Activated B cell treated with CpG ODN at 0.5 μM for 24 hours (primary cell): Measurements from ENCODE around the gene CLTCL1. TPM values are rescaled to one million over a fixed set of nuclear protein-coding genes. Genes with fewer than 3 reads are reported as not detected.

Experiments used
- ATAC-seq: fragments of 200-7000 bp; cut with Tn5 transposase; one replicate; pipeline ENCODE4 v1.10.0; 2021; ENCODE audit warnings: low read depth, mild to moderate bottlenecking, moderate library complexity
- CTCF ChIA-PET: fragments of 350-600 bp; sonication (Branson Sonifier 250); formaldehyde crosslinking; loops from one replicate; lab custom pipeline; 2021; ENCODE audit warnings: antibody characterized with exemption; lab: Charles Lee
- POLR2A ChIA-PET: fragments of 350-600 bp; sonication (Branson Sonifier 250); formaldehyde crosslinking; loops from one replicate; lab custom pipeline; 2021; ENCODE audit warnings: antibody characterized with exemption; lab: Charles Lee
- DNase-seq: peaks from one replicate; pipeline ENCODE4 v3.0.0; 2022
- H3K27ac Mint-ChIP-seq: one replicate; pipeline ENCODE4 v1.8.0; 2020; ENCODE audit warnings: mixed read lengths
- H3K27me3 Mint-ChIP-seq: one replicate; pipeline ENCODE4 v1.8.0; 2021; ENCODE audit warnings: mixed read lengths
- H3K36me3 Mint-ChIP-seq: one replicate; pipeline ENCODE4 v1.8.0; 2021; ENCODE audit warnings: low read depth, mixed read lengths
- H3K4me1 Mint-ChIP-seq: one replicate; pipeline ENCODE4 v1.8.0; 2021; ENCODE audit warnings: mixed read lengths
- H3K4me3 Mint-ChIP-seq: one replicate; pipeline ENCODE4 v1.8.0; 2020; ENCODE audit warnings: mild to moderate bottlenecking, mixed read lengths
- H3K9me3 Mint-ChIP-seq: one replicate; pipeline ENCODE4 v1.8.0; 2020; ENCODE audit warnings: mixed read lengths
- intact Hi-C: fragments of 100-400 bp; cut with micrococcal nuclease; formaldehyde crosslinking; loops from one replicate; pipeline ENCODE4 v1.15.1; 2024
- total RNA-seq: library from RNA; stranded (reverse); gene quantifications from 2 replicates; pipeline ENCODE4 v1.2.3, GENCODE V29; 2022
- TF ChIP-seq, protein P1 (sequence below): fragments of 200-600 bp; IDR thresholded peaks from one replicate; pipeline ENCODE4 v1.8.0; 2022; ENCODE audit warnings: antibody characterized with exemption, mild to moderate bottlenecking

Gene CLTCL1
- total RNA-seq, 1 donor from 2014 or later = 5.0 TPM

DNA sequence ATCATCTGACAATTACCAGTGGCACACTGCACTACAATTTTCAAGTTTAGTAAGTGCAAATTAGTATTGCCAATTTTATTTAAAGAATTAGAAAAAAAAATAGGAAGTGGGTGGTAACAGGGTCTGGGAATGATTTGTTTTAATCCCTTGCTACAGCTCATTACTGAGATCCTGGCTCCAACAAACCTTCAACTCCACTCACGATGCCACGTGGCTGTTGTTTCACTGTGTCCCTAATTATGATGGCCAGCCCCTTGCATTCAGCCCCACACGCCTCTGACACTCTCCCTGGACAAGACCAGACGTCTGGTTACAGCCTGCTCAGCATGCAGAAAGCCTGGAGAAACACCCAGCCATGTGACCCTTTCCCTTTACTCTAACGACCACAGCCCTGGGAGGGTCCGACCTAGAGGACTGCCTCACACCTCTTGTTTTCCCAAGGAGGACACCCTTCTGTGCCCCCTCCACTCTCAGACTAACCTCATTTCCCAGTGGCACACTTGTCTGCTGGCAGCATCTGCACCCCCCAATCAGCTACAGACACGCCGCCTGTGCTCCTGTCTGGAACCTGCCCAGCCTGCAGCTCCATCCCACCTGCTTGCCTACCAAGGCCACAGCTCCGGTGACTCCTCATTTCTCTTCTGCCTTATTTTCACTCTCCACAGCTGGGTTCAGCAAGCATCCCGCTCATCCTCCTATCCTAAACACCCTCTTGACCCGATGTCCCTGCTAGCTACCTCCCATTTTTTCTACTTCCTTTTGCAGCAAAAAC lies 94.5 kb downstream of the CLTCL1 start:
- no peak for ATAC-seq
- H3K27ac Mint-ChIP-seq = no peak overlapping the region
- H3K27me3 Mint-ChIP-seq = peaks cover 2% of the 10 kb centered on the region
- H3K4me3 Mint-ChIP-seq = no peak overlapping the region
- intact Hi-C loops = no loop called here
- H3K4me1 Mint-ChIP-seq = peaks cover 5% of the 10 kb centered on the region
- TF ChIP-seq, protein P1, sequence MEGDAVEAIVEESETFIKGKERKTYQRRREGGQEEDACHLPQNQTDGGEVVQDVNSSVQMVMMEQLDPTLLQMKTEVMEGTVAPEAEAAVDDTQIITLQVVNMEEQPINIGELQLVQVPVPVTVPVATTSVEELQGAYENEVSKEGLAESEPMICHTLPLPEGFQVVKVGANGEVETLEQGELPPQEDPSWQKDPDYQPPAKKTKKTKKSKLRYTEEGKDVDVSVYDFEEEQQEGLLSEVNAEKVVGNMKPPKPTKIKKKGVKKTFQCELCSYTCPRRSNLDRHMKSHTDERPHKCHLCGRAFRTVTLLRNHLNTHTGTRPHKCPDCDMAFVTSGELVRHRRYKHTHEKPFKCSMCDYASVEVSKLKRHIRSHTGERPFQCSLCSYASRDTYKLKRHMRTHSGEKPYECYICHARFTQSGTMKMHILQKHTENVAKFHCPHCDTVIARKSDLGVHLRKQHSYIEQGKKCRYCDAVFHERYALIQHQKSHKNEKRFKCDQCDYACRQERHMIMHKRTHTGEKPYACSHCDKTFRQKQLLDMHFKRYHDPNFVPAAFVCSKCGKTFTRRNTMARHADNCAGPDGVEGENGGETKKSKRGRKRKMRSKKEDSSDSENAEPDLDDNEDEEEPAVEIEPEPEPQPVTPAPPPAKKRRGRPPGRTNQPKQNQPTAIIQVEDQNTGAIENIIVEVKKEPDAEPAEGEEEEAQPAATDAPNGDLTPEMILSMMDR = no peak
- no peaks in the 10 kb centered on the region for H3K36me3 Mint-ChIP-seq
- CTCF ChIA-PET = no interaction called here
- H3K9me3 Mint-ChIP-seq = no peaks in the 10 kb centered on the region
- DNase-seq = no peak
- POLR2A ChIA-PET = no interaction called here

DNA sequence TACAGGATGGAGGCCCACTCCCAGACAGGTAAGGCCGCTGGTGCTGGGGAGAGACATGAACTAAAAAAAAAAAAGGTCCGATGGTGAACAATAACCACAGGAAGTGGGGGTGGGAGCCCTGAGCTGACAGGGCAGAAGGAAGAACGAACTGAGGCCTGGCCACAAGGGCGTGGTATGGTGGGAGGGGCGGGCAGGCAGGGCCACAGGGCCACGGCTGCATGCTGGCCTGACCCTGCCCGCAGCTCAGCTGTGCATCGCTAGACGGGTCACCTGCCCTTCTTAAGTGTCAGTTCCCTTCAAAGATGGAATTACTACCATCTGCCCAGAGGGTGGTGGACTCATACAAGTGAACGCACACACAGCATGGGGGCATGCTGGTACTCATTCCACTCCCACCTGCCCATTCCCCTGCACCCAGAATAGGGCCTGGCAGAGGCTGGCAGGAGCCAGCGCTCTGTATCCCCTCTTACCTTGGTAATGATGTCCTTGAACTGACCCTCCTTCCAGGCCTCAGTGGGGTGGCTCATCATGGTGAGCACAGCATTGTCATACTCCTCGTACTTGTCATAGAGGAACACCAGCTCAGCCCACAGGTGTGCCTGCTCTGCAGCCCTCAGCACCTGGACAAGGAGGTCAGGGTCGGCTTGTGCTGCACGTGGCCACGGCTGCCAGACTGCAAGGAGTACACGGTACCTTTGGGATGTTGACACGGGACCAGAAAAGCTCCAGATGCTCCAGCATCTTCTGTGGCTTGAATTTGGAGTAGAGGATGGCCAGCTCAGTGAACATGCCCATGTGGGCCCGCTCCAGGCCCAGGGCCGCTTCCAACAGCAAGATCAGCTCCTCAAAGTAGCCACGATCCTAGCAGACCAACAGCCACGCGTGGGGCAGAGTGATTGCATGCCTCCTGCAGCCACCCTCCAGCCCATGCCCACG lies 95.5 kb downstream of the CLTCL1 start:
- Mint-ChIP-seq H3K4me3 (no peak overlapping the region), H3K4me1 (peaks cover 5% of the 10 kb centered on the region), H3K9me3 (no peaks in the 10 kb centered on the region), H3K27me3 (peaks cover 2% of the 10 kb centered on the region), H3K27ac (no peak overlapping the region), H3K36me3 (no peaks in the 10 kb centered on the region)
- CTCF ChIA-PET = no interaction called here
- TF ChIP-seq, protein P1 = no peak
- ATAC-seq (no peak), DNase-seq (no peak)
- POLR2A ChIA-PET = no interaction called here
- intact Hi-C loops = no loop called here

DNA sequence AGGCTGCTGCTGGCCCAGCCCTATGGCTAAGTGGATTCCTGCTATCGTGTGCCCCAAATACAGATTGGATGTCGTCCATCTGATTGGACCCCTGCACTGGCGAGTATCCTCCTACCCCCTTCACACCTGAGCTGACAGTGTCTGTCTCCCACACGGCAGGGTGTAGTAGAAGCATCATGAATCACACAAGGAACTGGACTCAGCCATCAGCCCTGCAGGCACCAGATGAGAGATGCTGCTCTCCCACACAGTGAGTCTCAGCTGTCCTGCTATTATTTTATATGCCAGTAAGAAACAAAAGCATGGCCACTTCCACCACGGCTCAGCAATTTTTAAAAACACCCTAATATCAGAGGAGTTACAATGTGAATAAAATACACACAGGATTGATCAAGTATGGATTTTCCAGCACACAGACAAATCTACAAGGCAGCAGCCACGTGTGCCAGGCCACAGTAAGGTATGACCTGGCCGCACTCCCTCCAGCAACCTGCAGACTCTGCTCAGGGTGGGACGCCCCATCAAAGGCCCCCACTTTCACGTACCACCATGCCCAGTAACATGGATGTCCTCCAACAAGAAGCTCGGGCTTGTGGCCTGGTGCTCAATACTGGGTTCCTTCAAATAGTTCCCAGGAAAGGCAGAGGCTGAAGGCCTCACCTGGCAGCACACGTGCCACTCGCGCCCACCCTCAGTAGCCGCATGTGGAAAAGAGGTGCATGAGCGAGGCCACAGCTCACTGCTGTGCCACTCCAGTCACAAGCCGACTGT lies 96.6 kb downstream of the CLTCL1 start:
- Mint-ChIP-seq H3K4me1 (peaks cover 5% of the 10 kb centered on the region), H3K27me3 (peaks cover 2% of the 10 kb centered on the region), H3K27ac (no peak overlapping the region), H3K36me3 (no peaks in the 10 kb centered on the region), H3K9me3 (no peaks in the 10 kb centered on the region), H3K4me3 (no peak overlapping the region)
- ChIA-PET POLR2A (no interaction called here), CTCF (no interaction called here)
- intact Hi-C loops = no loop called here
- DNase-seq (no peak), ATAC-seq (no peak)
- TF ChIP-seq, protein P1 = no peak

DNA sequence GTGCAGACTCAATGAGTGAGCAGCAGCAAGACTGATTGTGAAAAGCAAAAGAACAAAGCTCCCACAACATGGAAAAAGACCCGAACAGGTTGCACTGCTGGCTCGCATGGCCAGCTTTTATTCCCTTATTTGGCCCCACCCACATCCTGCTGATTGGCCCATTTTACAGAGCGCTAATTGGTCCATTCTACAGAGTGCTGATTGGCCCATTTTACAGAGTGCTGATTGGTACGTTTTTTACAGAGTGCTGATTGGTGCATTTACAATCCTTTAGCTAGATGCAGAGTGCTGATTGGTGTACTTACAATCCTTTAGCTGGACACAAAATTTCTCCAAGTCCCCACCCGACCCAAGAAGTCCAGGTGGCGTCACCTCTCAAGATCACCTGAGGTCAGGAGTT lies 97.6 kb downstream of the CLTCL1 start:
- Mint-ChIP-seq H3K4me3 (no peak overlapping the region), H3K27ac (no peak overlapping the region), H3K27me3 (peaks cover 2% of the 10 kb centered on the region), H3K4me1 (peaks cover 5% of the 10 kb centered on the region), H3K36me3 (no peaks in the 10 kb centered on the region), H3K9me3 (no peaks in the 10 kb centered on the region)
- ATAC-seq (no peak), DNase-seq (no peak)
- POLR2A ChIA-PET = interaction anchor here (0.6 kb wide), 1 partner anchor 63 kb away, joined by 3 read pairs; no protein-coding TSS in a partner anchor
- TF ChIP-seq, protein P1 = no peak
- CTCF ChIA-PET = no interaction called here
- intact Hi-C loops = no loop called here
